ENCODE data around the gene BOLL. TPM values are rescaled to one million over a fixed set of nuclear protein-coding genes. Genes with fewer than 3 reads are reported as not detected.

Gene BOLL
- total RNA-seq, 1 experiment from 2014 or later: not detected

- ChIA-PET CTCF (interaction anchor here (0.7 kb wide), 1 partner anchor 9 kb away, joined by 4 read pairs; no protein-coding TSS in a partner anchor), POLR2A (no interaction called here)
- H3K27ac ChIP-seq (ENCODE audit: low read length): no peak overlapping the region
- in situ Hi-C loops (cut with HindIII; ENCODE audit: low pct_unique_long_range_greater_than_20kb, low sequenced_read_pairs): no loop called here
- no TSS peak for BruUV-seq (replicated peaks)
- DNase-seq (ENCODE audit: low read depth, low spot score) (no peak), ATAC-seq (no peak)
- no peak for TF ChIP-seq CTCF (IDR thresholded peaks at IDR 0.05)
- no peak for TF ChIP-seq REST (IDR thresholded peaks at IDR 0.05; ENCODE audit: insufficient read depth in 1 of 2, low read depth in 2 of 2, low read length in 1 of 2)
- no peak for TF ChIP-seq TCF7L2 (IDR thresholded peaks at IDR 0.05; ENCODE audit: low read depth, low read length)
- no peak for TF ChIP-seq POLR2AphosphoS5 (IDR thresholded peaks at IDR 0.05; ENCODE audit: low read depth, low read length)
- TF ChIP-seq SIN3A (IDR thresholded peaks at IDR 0.05; ENCODE audit: borderline replicate concordance, insufficient read depth, low read depth, low read length): no peak
- no peaks in the 10 kb centered on the region for H3K9me3 ChIP-seq (ENCODE audit: control insufficient read depth, insufficient read depth, low read depth, low read length)
- intact Hi-C loops (cut with micrococcal nuclease; ENCODE audit: unreplicated experiment): no loop called here
- no peaks in the 10 kb centered on the region; the same call in 1 of the 2 replicates for H3K4me1 ChIP-seq (ENCODE audit: control insufficient read depth, insufficient read depth, low read length)
- no peak overlapping the region for H3K4me3 ChIP-seq (ENCODE audit: low read depth in 2 of 2, low read length in 2 of 2)
- H3K27me3 ChIP-seq (ENCODE audit: control insufficient read depth, insufficient read depth, low read length): peaks cover 34% of the 10 kb centered on the region
- no peaks in the 10 kb centered on the region; the same call in 1 of the 2 replicates for H3K36me3 ChIP-seq (ENCODE audit: control insufficient read depth, insufficient read depth, low read length)
Measured at GRCh38 chr2:197799068-197799467, 13.9 kb upstream of the BOLL start.

- CTCF ChIA-PET: no interaction called here
- POLR2A ChIA-PET: no interaction called here
- H3K36me3 ChIP-seq (ENCODE audit: control insufficient read depth, insufficient read depth, low read length): no peaks in the 10 kb centered on the region
- ATAC-seq (no peak), DNase-seq (ENCODE audit: low read depth, low spot score) (no peak)
- in situ Hi-C loops (cut with HindIII; ENCODE audit: low pct_unique_long_range_greater_than_20kb, low sequenced_read_pairs): no loop called here
- H3K4me1 ChIP-seq (ENCODE audit: control insufficient read depth, insufficient read depth, low read length): no peaks in the 10 kb centered on the region
- H3K4me3 ChIP-seq (ENCODE audit: low read depth in 2 of 2, low read length in 2 of 2): no peak overlapping the region
- H3K27ac ChIP-seq (ENCODE audit: low read length): no peak overlapping the region
- H3K9me3 ChIP-seq (ENCODE audit: control insufficient read depth, insufficient read depth, low read depth, low read length): no peaks in the 10 kb centered on the region
- BruUV-seq (replicated peaks): no TSS peak
- H3K27me3 ChIP-seq (ENCODE audit: control insufficient read depth, insufficient read depth, low read length): peaks cover 28% of the 10 kb centered on the region
- intact Hi-C loops (cut with micrococcal nuclease; ENCODE audit: unreplicated experiment): no loop called here
- TF ChIP-seq POLR2AphosphoS5 (IDR thresholded peaks at IDR 0.05; ENCODE audit: low read depth, low read length) (no peak), CTCF (IDR thresholded peaks at IDR 0.05) (no peak), SIN3A (IDR thresholded peaks at IDR 0.05; ENCODE audit: borderline replicate concordance, insufficient read depth, low read depth, low read length) (no peak), TCF7L2 (IDR thresholded peaks at IDR 0.05; ENCODE audit: low read depth, low read length) (no peak), REST (IDR thresholded peaks at IDR 0.05; ENCODE audit: insufficient read depth in 1 of 2, low read depth in 2 of 2, low read length in 1 of 2) (no peak)
Measured at GRCh38 chr2:197798187-197798586, 13.1 kb upstream of the BOLL start.
